Loucy (cell line): ENCODE results near the gene DDX52.

Experiments used
- CTCF ChIP-seq: fragments of 200-600 bp; sonication (generic); conservative IDR thresholded peaks from 2 replicates; pipeline ENCODE4 v1.5.1; 2014; ENCODE audit warnings: mild to moderate bottlenecking, antibody characterized with exemption, low read length
- EZH2phosphoT487 ChIP-seq: fragments of 200-600 bp; IDR thresholded peaks from 2 replicates; pipeline ENCODE4 v1.6.1; 2018; ENCODE audit warnings: antibody characterized with exemption, mild to moderate bottlenecking, moderate library complexity, borderline replicate concordance

- TF ChIP-seq CTCF (no peak), EZH2phosphoT487 (no peak)
Observed at GRCh38 chr17:37567538-37567937, 75.7 kb downstream of the DDX52 start.
